ENCODE results near the gene TMEM240.
"Not testable (repeated sequence)": the region's sequence is repeated elsewhere in the genome, so short reads cannot be mapped to it uniquely, and the experiment has no call there.

Gene TMEM240

GRCh38 chr1:1531947-1532346, 8.5 kb downstream of the TMEM240 start:
- DNase-seq (ENCODE audit: extremely low read depth, low read depth), result no peak
- TF ChIP-seq CTCF (IDR thresholded peaks at IDR 0.05; ENCODE audit: low read depth, low read length), result no peak

- DNase-seq (ENCODE audit: extremely low read depth, low read depth), result no peak
- TF ChIP-seq CTCF (IDR thresholded peaks at IDR 0.05; ENCODE audit: low read depth, low read length), result no peak
These were observed 10.5 kb downstream of the TMEM240 start for GRCh38 chr1:1529936-1530335.

GRCh38 chr1:1529321-1529720, 11.1 kb downstream of the TMEM240 start:
- no peak for TF ChIP-seq CTCF (IDR thresholded peaks at IDR 0.05; ENCODE audit: low read depth, low read length)

GRCh38 chr1:1528301-1529267, 11.8 kb downstream of the TMEM240 start:
- no peak for DNase-seq (ENCODE audit: extremely low read depth, low read depth)
- TF ChIP-seq CTCF (IDR thresholded peaks at IDR 0.05; ENCODE audit: low read depth, low read length), result no peak

More at GRCh38 chr1:1529321-1529720, 11.1 kb downstream of the TMEM240 start:
- no peak for DNase-seq (ENCODE audit: extremely low read depth, low read depth)

- DNase-seq (ENCODE audit: extremely low read depth, low read depth), result no peak
- TF ChIP-seq CTCF (IDR thresholded peaks at IDR 0.05; ENCODE audit: low read depth, low read length), result no peak
These were observed 13.2 kb downstream of the TMEM240 start for GRCh38 chr1:1527092-1527816.

- not testable (repeated sequence) for DNase-seq (ENCODE audit: extremely low read depth, low read depth)
These were observed 13.9 kb downstream of the TMEM240 start for GRCh38 chr1:1526476-1526875.

GRCh38 chr1:1524750-1525383, 15.6 kb downstream of the TMEM240 start:
- DNase-seq (ENCODE audit: extremely low read depth, low read depth), result not testable (repeated sequence)

- DNase-seq (ENCODE audit: extremely low read depth, low read depth), result not testable (repeated sequence)
These were observed 16.8 kb downstream of the TMEM240 start for GRCh38 chr1:1523651-1524050.

- DNase-seq (ENCODE audit: extremely low read depth, low read depth), result not testable (repeated sequence)
These were observed 17.2 kb downstream of the TMEM240 start for GRCh38 chr1:1523226-1523625.

- not testable (repeated sequence) for DNase-seq (ENCODE audit: extremely low read depth, low read depth)
These were observed 17.9 kb downstream of the TMEM240 start for GRCh38 chr1:1522536-1522935.

Measured in AG09319 (cell line).